Mesangial cell (primary cell): Measurements from ENCODE around the gene PYM1. TPM values are rescaled to one million over a fixed set of nuclear protein-coding genes. Genes with fewer than 3 reads are reported as not detected.

Source experiments
- total RNA-seq: library from RNA; depleted of rRNA; stranded (reverse); fragments of >200 nt; gene quantifications from 2 replicates; pipeline ENCODE4 v1.2.3, GENCODE V29; 2015

The PYM1 gene
- total RNA-seq, result 23.0 and 23.7 TPM in 2 replicates

DNA sequence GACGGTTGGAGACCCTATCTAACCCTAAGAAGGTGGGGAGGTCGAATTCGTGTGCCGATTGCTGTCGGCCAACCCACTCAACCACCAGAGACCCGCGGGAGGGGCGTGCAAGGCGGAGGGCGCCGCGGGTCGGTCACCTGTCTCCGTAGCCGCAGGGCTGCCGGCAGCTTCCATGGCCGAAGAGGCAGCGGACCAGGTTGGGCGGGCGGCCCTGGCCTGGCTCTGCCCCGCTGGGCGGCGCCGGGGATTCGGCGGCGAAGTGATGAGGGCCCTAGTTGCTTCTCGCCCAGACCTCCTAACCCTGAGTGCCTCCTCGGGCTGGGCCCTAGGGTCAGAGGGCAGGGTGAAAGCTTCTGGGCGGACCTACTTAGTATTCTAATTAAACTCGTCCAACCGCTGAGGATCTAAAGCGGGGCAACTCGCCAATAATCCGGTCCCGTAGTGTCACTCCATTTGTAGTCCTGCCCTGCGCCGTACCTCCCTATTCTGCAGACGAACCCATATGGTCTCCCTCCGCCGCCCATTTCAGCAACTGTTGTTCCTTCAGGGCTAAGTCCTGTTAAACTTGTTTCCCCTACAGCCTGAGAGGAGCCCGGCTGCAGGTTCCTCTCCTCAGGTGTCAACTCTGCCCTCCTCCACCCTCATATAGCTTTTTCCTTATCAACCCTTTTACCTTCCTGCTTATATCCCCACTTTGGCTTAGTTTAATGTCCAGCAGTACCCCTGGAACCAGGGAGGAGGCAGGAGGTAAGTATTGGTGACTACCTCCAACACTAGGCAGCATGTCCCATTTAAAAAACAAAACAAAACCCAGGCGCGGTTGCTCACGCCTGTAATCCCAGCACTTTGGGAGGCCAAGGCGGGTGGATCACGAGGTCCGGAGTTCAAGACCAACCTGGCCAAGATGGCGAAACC lies at the start of gene PYM1:
PYM1 (minus strand) TSS at position 307 of the 915 bp plus-strand sequence; CDS start at position 174, 133 bp downstream.

DNA sequence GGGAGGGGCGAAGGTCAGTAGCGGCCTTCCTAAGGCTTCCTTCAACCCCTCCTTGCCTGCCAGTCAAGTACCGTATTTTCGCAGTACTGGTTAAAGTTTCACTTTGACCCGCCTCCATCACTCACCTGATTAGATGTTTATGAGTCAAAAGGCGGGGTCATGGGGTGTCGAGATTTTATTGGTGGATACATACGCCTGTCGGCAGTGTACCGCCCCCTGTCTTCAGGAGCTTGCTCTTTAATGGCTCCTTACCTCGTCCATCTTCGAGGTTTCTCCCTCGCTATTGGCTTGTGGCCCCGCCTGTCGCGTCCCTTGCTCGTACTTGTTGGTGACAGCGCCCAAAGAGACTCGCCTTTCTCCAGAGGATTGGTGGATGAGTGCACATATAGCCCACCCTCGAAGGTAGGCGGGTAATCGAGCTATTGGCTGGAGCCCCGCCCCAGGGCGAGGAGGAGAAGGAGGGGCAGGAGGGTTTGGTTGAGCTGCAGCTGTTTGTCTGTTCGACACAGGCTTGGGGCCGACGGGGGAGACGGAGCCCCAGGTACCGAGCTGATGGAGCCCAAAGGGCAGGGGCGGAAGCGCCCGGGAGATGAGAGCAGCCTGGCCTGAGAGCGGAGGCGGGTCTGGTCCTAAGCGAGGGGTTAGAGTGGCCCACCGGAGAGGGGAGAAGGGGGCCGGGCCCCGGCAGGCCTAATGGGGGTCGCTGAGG lies 46.1 kb upstream of the PYM1 start, which contains the start of gene RAB5B:
RAB5B (plus strand) TSS at position 480 of the 709 bp plus-strand sequence. CDS start 12,883 bp downstream, outside the sequence.

DNA sequence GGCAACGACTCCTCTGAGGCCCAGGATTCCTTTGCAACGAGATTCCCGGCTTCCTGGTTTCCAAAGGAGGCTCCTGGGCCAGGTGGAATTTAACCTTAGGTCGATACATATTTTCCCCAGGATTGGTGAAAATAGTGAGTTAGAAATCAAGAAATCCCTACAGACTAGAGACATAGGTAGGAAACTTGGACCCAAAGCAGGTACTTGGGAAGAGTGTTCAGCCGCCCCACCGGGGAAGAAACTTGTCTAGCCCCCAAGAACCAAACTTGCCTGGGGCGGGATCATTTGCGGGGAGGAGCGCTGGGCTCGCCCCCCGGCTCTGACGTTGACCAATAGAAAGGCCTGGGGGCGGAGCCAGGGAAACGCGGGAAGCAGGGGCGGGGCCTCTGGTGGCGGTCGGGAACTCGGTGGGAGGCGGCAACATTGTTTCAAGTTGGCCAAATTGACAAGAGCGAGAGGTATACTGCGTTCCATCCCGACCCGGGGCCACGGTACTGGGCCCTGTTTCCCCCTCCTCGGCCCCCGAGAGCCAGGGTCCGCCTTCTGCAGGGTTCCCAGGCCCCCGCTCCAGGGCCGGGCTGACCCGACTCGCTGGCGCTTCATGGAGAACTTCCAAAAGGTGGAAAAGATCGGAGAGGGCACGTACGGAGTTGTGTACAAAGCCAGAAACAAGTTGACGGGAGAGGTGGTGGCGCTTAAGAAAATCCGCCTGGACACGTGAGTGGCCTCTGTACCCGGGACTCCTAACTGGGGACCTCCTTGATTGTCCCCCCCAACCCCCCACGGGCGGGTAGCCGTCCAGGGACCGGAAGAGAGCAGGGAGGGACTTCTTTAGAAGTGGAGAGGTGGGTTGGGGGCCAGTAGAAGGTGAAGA lies 39.0 kb upstream of the PYM1 start, which contains the start of gene CDK2:
CDK2 (plus strand) TSS at position 423 of the 874 bp plus-strand sequence; CDS start at position 602, 179 bp downstream.

DNA sequence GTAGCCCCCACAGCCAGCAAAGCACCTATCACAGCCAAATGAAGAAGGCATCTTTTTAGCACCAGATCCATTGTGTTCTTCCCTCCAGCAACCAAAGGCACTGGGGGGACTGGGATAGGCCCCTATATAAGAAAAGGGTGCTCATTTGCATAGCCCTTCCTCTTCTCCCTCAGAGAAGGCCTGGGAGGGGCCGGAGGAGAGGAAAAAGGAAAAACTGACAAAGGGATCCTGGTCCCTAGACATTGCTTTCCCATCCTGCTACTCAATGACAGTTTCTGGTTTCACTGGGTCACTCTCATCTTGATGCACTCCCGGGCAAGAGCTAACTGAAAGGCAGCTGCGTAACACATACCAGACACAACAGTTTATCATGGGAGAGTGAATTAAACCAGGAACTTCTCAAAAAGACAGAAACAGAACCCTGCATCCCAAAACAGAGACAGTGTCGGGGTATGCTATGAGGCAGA lies 38.3 kb upstream of the PYM1 start, which contains the start of gene PMEL:
PMEL (minus strand) TSS at position 102 of the 467 bp plus-strand sequence; CDS start at position 71, 31 bp downstream.

DNA sequence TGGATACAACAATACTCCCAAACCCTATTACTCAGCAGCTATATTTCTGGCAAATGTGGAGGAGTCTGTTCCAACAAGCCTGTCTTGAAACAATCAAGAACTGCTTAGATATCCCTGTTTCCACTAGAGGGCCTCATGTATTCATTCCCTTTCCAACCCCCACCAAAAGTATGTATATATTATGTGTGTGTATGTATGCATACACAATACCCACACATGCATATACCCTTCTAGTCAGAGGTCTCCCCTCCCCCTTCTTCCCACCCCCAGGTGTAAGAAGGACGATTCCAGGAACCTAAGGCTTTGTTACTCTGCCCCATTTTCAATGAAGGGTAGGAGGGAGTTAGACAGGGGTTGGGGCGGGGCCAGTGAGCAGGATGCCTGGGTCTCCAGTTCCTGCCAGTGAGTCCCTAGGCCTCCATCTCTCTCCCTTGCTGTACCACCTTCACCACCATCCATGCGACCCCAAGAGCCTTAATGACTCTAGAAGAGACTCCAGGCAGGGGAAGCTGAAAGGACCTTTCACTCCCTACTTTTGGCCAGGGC lies 3.1 kb upstream of the PYM1 start, which contains the start of gene DGKA:
DGKA (plus strand) TSS at position 392 of the 546 bp plus-strand sequence. CDS start 5,342 bp downstream, outside the sequence.

Other genes starting within 250 kb of the PYM1 start
- 1.8 and 7.1 TPM in 2 replicates for gene ITGA7, start 220.0 kb downstream of the PYM1 start, total RNA-seq
- gene BLOC1S1, start 211.8 kb downstream of the PYM1 start, total RNA-seq, result 160 and 169 TPM in 2 replicates
- gene RDH5, start 207.5 kb downstream of the PYM1 start, total RNA-seq, result 2.1 and 2.8 TPM in 2 replicates
- gene CD63, start 198.9 kb downstream of the PYM1 start, total RNA-seq, result 754 and 976 TPM in 2 replicates
- 9.8 and 11.3 TPM in 2 replicates for gene GDF11, start 184.8 kb downstream of the PYM1 start, total RNA-seq
- gene SARNP, start 110.2 kb downstream of the PYM1 start, total RNA-seq, result 36.6 and 49.7 TPM in 2 replicates
- 16.4 and 31.3 TPM in 2 replicates for gene ORMDL2, start 109.9 kb downstream of the PYM1 start, total RNA-seq
- 32.4 and 41.8 TPM in 2 replicates for gene DNAJC14, start 98.3 kb downstream of the PYM1 start, total RNA-seq
- gene MMP19, start 85.0 kb downstream of the PYM1 start, total RNA-seq, result 0.98 and 3.7 TPM in 2 replicates
- 31.6 and 34.2 TPM in 2 replicates for gene DGKA, start 3.3 kb upstream of the PYM1 start, total RNA-seq
- gene PMEL, start 38.1 kb upstream of the PYM1 start, total RNA-seq, result 1.5 and 6.6 TPM in 2 replicates
- gene CDK2, start 38.9 kb upstream of the PYM1 start, total RNA-seq, result 11.2 and 54.6 TPM in 2 replicates
- gene RAB5B, start 46.2 kb upstream of the PYM1 start, total RNA-seq, result 44.3 and 67.1 TPM in 2 replicates
- 14.5 and 18.4 TPM in 2 replicates for gene SUOX, start 69.4 kb upstream of the PYM1 start, total RNA-seq
- 4.1 and 5.3 TPM in 2 replicates for gene IKZF4, start 93.1 kb upstream of the PYM1 start, total RNA-seq
- gene RPS26, start 114.0 kb upstream of the PYM1 start, total RNA-seq, result 819 and 1,390 TPM in 2 replicates
- gene ERBB3, start 152.3 kb upstream of the PYM1 start, total RNA-seq, result 2.3 and 5.6 TPM in 2 replicates
- 87.1 and 204 TPM in 2 replicates for gene PA2G4, start 176.7 kb upstream of the PYM1 start, total RNA-seq
- 1,989 and 2,469 TPM in 2 replicates for gene RPL41, start 188.7 kb upstream of the PYM1 start, total RNA-seq
- gene ZC3H10, start 190.4 kb upstream of the PYM1 start, total RNA-seq, result 2.3 and 3.0 TPM in 2 replicates
- 318 and 340 TPM in 2 replicates for gene ESYT1, start 200.4 kb upstream of the PYM1 start, total RNA-seq
- gene MYL6B, start 224.7 kb upstream of the PYM1 start, total RNA-seq, result 91.1 and 109 TPM in 2 replicates
- 1,442 and 2,553 TPM in 2 replicates for gene MYL6, start 230.5 kb upstream of the PYM1 start, total RNA-seq